ENCODE measurements around the gene CHRNB1. TPM values are rescaled to one million over a fixed set of nuclear protein-coding genes. Genes with fewer than 3 reads are reported as not detected.

The CHRNB1 gene
- total and polyA plus RNA-seq, 11 donors: 8.2 to 27.3 (median 11.2) TPM

Other genes starting within 250 kb of the CHRNB1 start
Only the 30 nearest of the 40 such genes appear.
- 1 to 10 TPM in 5 of 9 donors, under 1 TPM in 2, not detected in 2; 0.36 to 2.6 (median 2.0) TPM for gene CLDN7, start 182.6 kb upstream of the CHRNB1 start, total RNA-seq
- 1 to 10 TPM; 1.1 to 1.3 TPM for gene CLDN7, start 182.6 kb upstream of the CHRNB1 start, polyA plus RNA-seq
- gene SLC2A4, start 163.3 kb upstream of the CHRNB1 start, total RNA-seq: 100 to 1,000 TPM in 7 of 9 donors, 10 to 100 TPM in 2; 82.0 to 184 (median 172) TPM
- 100 to 1,000 TPM in 1 of 2 donors, 10 to 100 TPM in 1; 48.5 to 107 TPM for gene SLC2A4, start 163.3 kb upstream of the CHRNB1 start, polyA plus RNA-seq
- 1 to 10 TPM in 1 of 9 donors, under 1 TPM in 8; 0.32 to 1.6 (median 0.56) TPM for gene YBX2, start 150.4 kb upstream of the CHRNB1 start, total RNA-seq
- 1 to 10 TPM in 1 of 2 donors, under 1 TPM in 1; 0.43 to 2.0 TPM for gene YBX2, start 150.4 kb upstream of the CHRNB1 start, polyA plus RNA-seq
- gene EIF5A, start 137.4 kb upstream of the CHRNB1 start, total RNA-seq: 100 to 1,000 TPM; 120 to 500 (median 257) TPM
- 100 to 1,000 TPM; 403 to 934 TPM for gene EIF5A, start 137.4 kb upstream of the CHRNB1 start, polyA plus RNA-seq
- gene GPS2, start 129.7 kb upstream of the CHRNB1 start, total RNA-seq: 100 to 1,000 TPM in 1 of 9 donors, 10 to 100 TPM in 8; 51.0 to 118 (median 61.2) TPM
- 10 to 100 TPM; 81.6 to 88.4 TPM for gene GPS2, start 129.7 kb upstream of the CHRNB1 start, polyA plus RNA-seq
- 10 to 100 TPM; 13.6 to 39.2 (median 27.6) TPM for gene NEURL4, start 115.7 kb upstream of the CHRNB1 start, total RNA-seq
- gene NEURL4, start 115.7 kb upstream of the CHRNB1 start, polyA plus RNA-seq: 10 to 100 TPM; 23.0 to 29.6 TPM
- gene ACAP1, start 108.5 kb upstream of the CHRNB1 start, total RNA-seq: 10 to 100 TPM in 5 of 9 donors, 1 to 10 TPM in 3, under 1 TPM in 1; 0.88 to 24.2 (median 16.4) TPM
- gene ACAP1, start 108.5 kb upstream of the CHRNB1 start, polyA plus RNA-seq: 1 to 10 TPM; 2.6 to 6.1 TPM
- gene KCTD11, start 92.9 kb upstream of the CHRNB1 start, total RNA-seq: 1 to 10 TPM; 3.4 to 9.0 (median 5.9) TPM
- 1 to 10 TPM; 6.4 to 9.6 TPM for gene KCTD11, start 92.9 kb upstream of the CHRNB1 start, polyA plus RNA-seq
- not detected for gene TMEM95, start 89.9 kb upstream of the CHRNB1 start, total RNA-seq
- gene TMEM95, start 89.9 kb upstream of the CHRNB1 start, polyA plus RNA-seq: not detected
- 1 to 10 TPM; 1.4 to 6.2 (median 2.2) TPM for gene TNK1, start 64.0 kb upstream of the CHRNB1 start, total RNA-seq
- gene TNK1, start 64.0 kb upstream of the CHRNB1 start, polyA plus RNA-seq: 1 to 10 TPM; 1.8 to 2.1 TPM
- 10 to 100 TPM; 14.3 to 29.5 (median 16.4) TPM for gene PLSCR3, start 50.5 kb upstream of the CHRNB1 start, total RNA-seq
- gene PLSCR3, start 50.5 kb upstream of the CHRNB1 start, polyA plus RNA-seq: 10 to 100 TPM; 21.2 to 28.3 TPM
- 10 to 100 TPM; 51.9 to 78.7 (median 69.5) TPM for gene TMEM256, start 41.0 kb upstream of the CHRNB1 start, total RNA-seq
- gene TMEM256, start 41.0 kb upstream of the CHRNB1 start, polyA plus RNA-seq: 100 to 1,000 TPM in 1 of 2 donors, 10 to 100 TPM in 1; 74.4 to 195 TPM
- gene NLGN2, start 37.2 kb upstream of the CHRNB1 start, total RNA-seq: 10 to 100 TPM in 2 of 9 donors, 1 to 10 TPM in 7; 4.6 to 12.9 (median 7.3) TPM
- 10 to 100 TPM in 1 of 2 donors, 1 to 10 TPM in 1; 3.5 to 11.1 TPM for gene NLGN2, start 37.2 kb upstream of the CHRNB1 start, polyA plus RNA-seq
- gene SPEM1, start 24.7 kb upstream of the CHRNB1 start, total RNA-seq: not detected
- gene SPEM1, start 24.7 kb upstream of the CHRNB1 start, polyA plus RNA-seq: not detected
- gene SPEM2, start 19.4 kb upstream of the CHRNB1 start, total RNA-seq: not detected
- gene SPEM2, start 19.4 kb upstream of the CHRNB1 start, polyA plus RNA-seq: not detected
- gene SPEM3, start 16.2 kb upstream of the CHRNB1 start, total RNA-seq: not detected
- gene SPEM3, start 16.2 kb upstream of the CHRNB1 start, polyA plus RNA-seq: not detected
- gene TMEM102, start 9.6 kb upstream of the CHRNB1 start, total RNA-seq: 1 to 10 TPM; 1.7 to 6.8 (median 4.0) TPM
- gene TMEM102, start 9.6 kb upstream of the CHRNB1 start, polyA plus RNA-seq: 1 to 10 TPM; 1.8 to 4.5 TPM
- gene FGF11, start 5.5 kb upstream of the CHRNB1 start, total RNA-seq: 1 to 10 TPM; 2.8 to 9.6 (median 7.8) TPM
- gene FGF11, start 5.5 kb upstream of the CHRNB1 start, polyA plus RNA-seq: 1 to 10 TPM; 1.6 to 9.6 TPM
- 10 to 100 TPM; 51.8 to 77.2 (median 59.5) TPM for gene ZBTB4, start 34.6 kb downstream of the CHRNB1 start, total RNA-seq
- 10 to 100 TPM; 29.3 to 35.3 TPM for gene ZBTB4, start 34.6 kb downstream of the CHRNB1 start, polyA plus RNA-seq
- gene SLC35G6, start 36.4 kb downstream of the CHRNB1 start, total RNA-seq: not detected
- gene SLC35G6, start 36.4 kb downstream of the CHRNB1 start, polyA plus RNA-seq: under 1 TPM in 1 of 2 donors, not detected in 1; 0.08 TPM
- gene POLR2A, start 39.3 kb downstream of the CHRNB1 start, total RNA-seq: 10 to 100 TPM; 31.4 to 77.6 (median 50.7) TPM
- gene POLR2A, start 39.3 kb downstream of the CHRNB1 start, polyA plus RNA-seq: 10 to 100 TPM; 17.3 to 18.5 TPM
- 10 to 100 TPM; 20.3 to 49.5 (median 35.1) TPM for gene TNFSF12, start 104.0 kb downstream of the CHRNB1 start, total RNA-seq
- gene TNFSF12, start 104.0 kb downstream of the CHRNB1 start, polyA plus RNA-seq: 10 to 100 TPM; 19.6 to 36.8 TPM
- 10 to 100 TPM in 3 of 9 donors, 1 to 10 TPM in 6; 3.7 to 43.0 (median 6.4) TPM for gene TNFSF13, start 113.7 kb downstream of the CHRNB1 start, total RNA-seq
- 1 to 10 TPM; 6.9 to 7.1 TPM for gene TNFSF13, start 113.7 kb downstream of the CHRNB1 start, polyA plus RNA-seq
- 10 to 100 TPM; 26.4 to 59.5 (median 28.9) TPM for gene SENP3, start 116.9 kb downstream of the CHRNB1 start, total RNA-seq
- 10 to 100 TPM; 29.1 to 65.5 TPM for gene SENP3, start 116.9 kb downstream of the CHRNB1 start, polyA plus RNA-seq
- 100 to 1,000 TPM in 2 of 9 donors, 10 to 100 TPM in 6, 1 to 10 TPM in 1; 9.9 to 324 (median 22.5) TPM for gene CD68, start 134.6 kb downstream of the CHRNB1 start, total RNA-seq
- 10 to 100 TPM; 11.3 to 46.7 TPM for gene CD68, start 134.6 kb downstream of the CHRNB1 start, polyA plus RNA-seq
- gene MPDU1, start 138.8 kb downstream of the CHRNB1 start, total RNA-seq: 10 to 100 TPM; 18.4 to 90.1 (median 25.4) TPM
- gene MPDU1, start 138.8 kb downstream of the CHRNB1 start, polyA plus RNA-seq: 100 to 1,000 TPM in 1 of 2 donors, 10 to 100 TPM in 1; 33.3 to 106 TPM
- gene SOX15, start 145.0 kb downstream of the CHRNB1 start, total RNA-seq: 1 to 10 TPM in 4 of 9 donors, under 1 TPM in 4, not detected in 1; 0.65 to 8.0 (median 1.2) TPM
- 1 to 10 TPM in 1 of 2 donors, under 1 TPM in 1; 0.32 to 2.2 TPM for gene SOX15, start 145.0 kb downstream of the CHRNB1 start, polyA plus RNA-seq
- 100 to 1,000 TPM in 4 of 9 donors, 10 to 100 TPM in 5; 68.0 to 121 (median 98.6) TPM for gene FXR2, start 169.8 kb downstream of the CHRNB1 start, total RNA-seq
- 100 to 1,000 TPM in 1 of 2 donors, 10 to 100 TPM in 1; 72.4 to 123 TPM for gene FXR2, start 169.8 kb downstream of the CHRNB1 start, polyA plus RNA-seq
- 10 to 100 TPM; 50.0 to 76.0 (median 57.3) TPM for gene SAT2, start 182.8 kb downstream of the CHRNB1 start, total RNA-seq
- 100 to 1,000 TPM; 113 to 131 TPM for gene SAT2, start 182.8 kb downstream of the CHRNB1 start, polyA plus RNA-seq
- 1 to 10 TPM in 1 of 9 donors, under 1 TPM in 4, not detected in 4; 0.56 to 1.1 (median 0.66) TPM for gene SHBG, start 185.1 kb downstream of the CHRNB1 start, total RNA-seq
- gene SHBG, start 185.1 kb downstream of the CHRNB1 start, polyA plus RNA-seq: under 1 TPM; 0.28 to 0.61 TPM

All from heart left ventricle (tissue), 11 donors.